GM18502 (cell line): ENCODE results near the gene FOXP1.

Source experiments
- ATAC-seq: cut with Tn5 transposase; IDR thresholded peaks from one replicate; pipeline ENCODE4 v1.9.1; 2021; ENCODE audit warnings: mild to moderate bottlenecking; ENCODE audit not compliant: unreplicated experiment, poor library complexity

Gene FOXP1

GRCh38 chr3:71172951-71173350 is 410.6 kb downstream of the FOXP1 start:
- no peak for ATAC-seq

- ATAC-seq = no peak
Observed at GRCh38 chr3:71172189-71172588, 411.3 kb downstream of the FOXP1 start.

GRCh38 chr3:71171247-71171646 is 412.3 kb downstream of the FOXP1 start:
- no peak for ATAC-seq

GRCh38 chr3:71168880-71169411 is 414.6 kb downstream of the FOXP1 start:
- no peak for ATAC-seq

- no peak for ATAC-seq
Observed at GRCh38 chr3:71168121-71168721, 415.3 kb downstream of the FOXP1 start.

GRCh38 chr3:71166339-71167240 is 416.9 kb downstream of the FOXP1 start:
- no peak for ATAC-seq

- no peak for ATAC-seq
Observed at GRCh38 chr3:71164881-71165280, 418.6 kb downstream of the FOXP1 start.

GRCh38 chr3:71163198-71163918 is 420.2 kb downstream of the FOXP1 start:
- no peak for ATAC-seq

GRCh38 chr3:71162221-71162620 is 421.3 kb downstream of the FOXP1 start:
- ATAC-seq = no peak

- ATAC-seq = no peak
Observed at GRCh38 chr3:71160785-71161546, 422.6 kb downstream of the FOXP1 start.

GRCh38 chr3:71156062-71156665 is 427.4 kb downstream of the FOXP1 start:
- ATAC-seq = no peak

GRCh38 chr3:71154846-71155245 is 428.7 kb downstream of the FOXP1 start:
- ATAC-seq = no peak

- ATAC-seq = no peak
Observed at GRCh38 chr3:71153713-71154112, 429.8 kb downstream of the FOXP1 start.

- ATAC-seq = no peak
Observed at GRCh38 chr3:71152892-71153265, 430.6 kb downstream of the FOXP1 start.

GRCh38 chr3:71152039-71152891 is 431.3 kb downstream of the FOXP1 start:
- ATAC-seq = no peak

GRCh38 chr3:71149959-71150954 is 433.3 kb downstream of the FOXP1 start:
- peak; percentile 72 for ATAC-seq

- no peak for ATAC-seq
Observed at GRCh38 chr3:71148455-71149060, 435.0 kb downstream of the FOXP1 start.
